Measurements from ENCODE around the gene PODXL2. TPM values are rescaled to one million over a fixed set of nuclear protein-coding genes. Genes with fewer than 3 reads are reported as not detected.

PODXL2 gene
- total RNA-seq, 3 donors from 2014 or later: 8.8 to 10.6 (median 8.8) TPM

GRCh38 chr3:127639173-127640041, 10.4 kb downstream of the PODXL2 start:
- Histone ChIP-seq H3K27me3 (no peaks in the 10 kb centered on the region), H3K36me3 (no peaks in the 10 kb centered on the region), H3K4me1 (no peaks in the 10 kb centered on the region), H3K27ac (no peak overlapping the region), H3K9me3 (no peaks in the 10 kb centered on the region), H3K4me3 (no peak overlapping the region)
- TF ChIP-seq POLR2A (IDR thresholded peaks at IDR 0.05) (no peak), POLR2AphosphoS5 (IDR thresholded peaks at IDR 0.05) (no peak), CTCF (IDR thresholded peaks at IDR 0.05) (no peak)
- DNase-seq (ENCODE audit: low spot score in 2 of 2): no peak
- intact Hi-C loops (cut with DNase I; ENCODE audit: low total_unique reads): no loop called here

GRCh38 chr3:127640042-127640355, 11.0 kb downstream of the PODXL2 start:
- no peak for TF ChIP-seq POLR2AphosphoS5 (IDR thresholded peaks at IDR 0.05)
- no peak for TF ChIP-seq CTCF (IDR thresholded peaks at IDR 0.05)
- no peak for TF ChIP-seq POLR2A (IDR thresholded peaks at IDR 0.05)
- Histone ChIP-seq H3K4me3 (no peak overlapping the region), H3K9me3 (no peaks in the 10 kb centered on the region), H3K27me3 (no peaks in the 10 kb centered on the region), H3K36me3 (no peaks in the 10 kb centered on the region), H3K4me1 (no peaks in the 10 kb centered on the region), H3K27ac (no peak overlapping the region)
- intact Hi-C loops (cut with DNase I; ENCODE audit: low total_unique reads): no loop called here
- no peak for DNase-seq (ENCODE audit: low spot score in 2 of 2)

- no peak for DNase-seq (ENCODE audit: low spot score in 2 of 2)
- no peaks in the 10 kb centered on the region for H3K36me3 ChIP-seq
- no peaks in the 10 kb centered on the region for H3K27me3 ChIP-seq
- no peak for TF ChIP-seq POLR2AphosphoS5 (IDR thresholded peaks at IDR 0.05)
- TF ChIP-seq CTCF (IDR thresholded peaks at IDR 0.05): no peak
- TF ChIP-seq POLR2A (IDR thresholded peaks at IDR 0.05): no peak
- intact Hi-C loops (cut with DNase I; ENCODE audit: low total_unique reads): no loop called here
- H3K4me1 ChIP-seq: no peaks in the 10 kb centered on the region
- H3K27ac ChIP-seq: no peak overlapping the region
- no peaks in the 10 kb centered on the region for H3K9me3 ChIP-seq
- no peak overlapping the region for H3K4me3 ChIP-seq
Observed at GRCh38 chr3:127644641-127645370, 15.8 kb downstream of the PODXL2 start.

- no peaks in the 10 kb centered on the region for H3K4me1 ChIP-seq
- H3K36me3 ChIP-seq: no peaks in the 10 kb centered on the region
- H3K27me3 ChIP-seq: no peaks in the 10 kb centered on the region
- H3K4me3 ChIP-seq: no peak overlapping the region
- H3K27ac ChIP-seq: no peak overlapping the region
- DNase-seq (ENCODE audit: low spot score in 2 of 2): no peak
- no peaks in the 10 kb centered on the region for H3K9me3 ChIP-seq
- TF ChIP-seq POLR2A (IDR thresholded peaks at IDR 0.05) (no peak), CTCF (IDR thresholded peaks at IDR 0.05) (no peak)
- intact Hi-C loops (cut with DNase I; ENCODE audit: low total_unique reads): no loop called here
Observed at GRCh38 chr3:127645371-127646015, 16.5 kb downstream of the PODXL2 start.

Measured in breast epithelium (tissue), 4 donors.